Liver (tissue), 9 donors: ENCODE measurements around the gene EVC2. TPM values are rescaled to one million over a fixed set of nuclear protein-coding genes. Genes with fewer than 3 reads are reported as not detected.

ENCODE experiments used
- DNase-seq: peaks from one replicate; pipeline ENCODE4 v3.0.0-alpha.2; 2017; ENCODE audit warnings: low spot score
- H3K27ac ChIP-seq, 2 donors: one replicate each; pipeline ENCODE4 v1.7.0; 2013; ENCODE audit warnings: inconsistent platforms in 2 of 2, low read length in 2 of 2, control low read depth in 1 of 2, low read depth in 1 of 2, mild to moderate bottlenecking in 1 of 2
- H3K27me3 ChIP-seq, 4 donors: one replicate each; pipeline versions ENCODE4 v1.6.1 to v1.7.0; 2013; ENCODE audit warnings: low read length in 3 of 4, inconsistent platforms in 1 of 4, mild to moderate bottlenecking in 1 of 4, moderate library complexity in 1 of 4; ENCODE audit not compliant: control insufficient read depth in 4 of 4, insufficient read depth in 4 of 4
- H3K36me3 ChIP-seq, 4 donors: one replicate each; pipeline versions ENCODE4 v1.6.1 to v1.7.0; 2013; ENCODE audit warnings: low read length in 3 of 4, mild to moderate bottlenecking in 3 of 4, low read depth in 1 of 4, moderate library complexity in 1 of 4; ENCODE audit not compliant: control insufficient read depth in 4 of 4, insufficient read depth in 3 of 4
- H3K4me1 ChIP-seq, 4 donors: one replicate each; pipeline versions ENCODE4 v1.6.1 to v1.7.0; 2013; ENCODE audit warnings: low read length in 3 of 4, mild to moderate bottlenecking in 3 of 4, moderate library complexity in 1 of 4; ENCODE audit not compliant: control insufficient read depth in 4 of 4, insufficient read depth in 4 of 4
- H3K4me3 ChIP-seq, 3 donors: one replicate each; pipeline versions ENCODE4 v1.6.1 to v1.7.0; 2013; ENCODE audit warnings: low read length in 3 of 3, control low read depth in 1 of 3, low read depth in 1 of 3, mild to moderate bottlenecking in 1 of 3
- H3K9ac ChIP-seq, 2 donors: one replicate each; pipeline ENCODE4 v1.7.0; 2013; ENCODE audit warnings: low read length in 2 of 2, mild to moderate bottlenecking in 2 of 2, moderate library complexity in 2 of 2, control low read depth in 1 of 2, low read depth in 1 of 2
- H3K9me3 ChIP-seq, 4 donors: one replicate each; pipeline versions ENCODE4 v1.6.1 to v1.7.0; 2013; ENCODE audit warnings: low read length in 3 of 4; ENCODE audit not compliant: control insufficient read depth in 4 of 4
- FOXA1 ChIP-seq: IDR thresholded peaks from 2 replicates; pipeline ENCODE4 v1.6.1; 2016; ENCODE audit warnings: antibody characterized with exemption
- FOXA2 ChIP-seq: IDR thresholded peaks from 2 replicates; pipeline ENCODE4 v1.6.1; 2016; ENCODE audit warnings: antibody characterized with exemption
- GABPA ChIP-seq, 2 donors: IDR thresholded peaks in 1 of 2; conservative IDR thresholded peaks in 1 of 2; 2 replicates each; pipeline ENCODE4 v1.6.1; 2016; ENCODE audit warnings: antibody characterized with exemption in 2 of 2, mild to moderate bottlenecking in 1 of 2, moderate library complexity in 1 of 2
- HNF4A ChIP-seq, 2 donors: conservative IDR thresholded peaks; 2 replicates each; pipeline ENCODE4 v1.6.1; 2016; ENCODE audit warnings: antibody characterized with exemption in 2 of 2, mild to moderate bottlenecking in 2 of 2
- HNF4G ChIP-seq: IDR thresholded peaks from 2 replicates; pipeline ENCODE4 v1.6.1; 2016; ENCODE audit warnings: antibody characterized with exemption
- JUND ChIP-seq, 2 donors: IDR thresholded peaks; 2 replicates each; pipeline ENCODE4 v1.6.1; 2016; ENCODE audit warnings: antibody characterized with exemption in 2 of 2
- NR2F2 ChIP-seq: IDR thresholded peaks from 2 replicates; pipeline ENCODE4 v1.6.1; 2016; ENCODE audit warnings: antibody characterized with exemption
- RAD21 ChIP-seq, 2 donors: IDR thresholded peaks; 2 replicates each; pipeline ENCODE4 v1.6.1; 2016; ENCODE audit warnings: antibody characterized with exemption in 2 of 2, mild to moderate bottlenecking in 2 of 2
- RXRA ChIP-seq, 2 donors: IDR thresholded peaks; 2 replicates each; pipeline ENCODE4 v1.6.1; 2017 to 2018; ENCODE audit warnings: antibody characterized with exemption in 2 of 2, mild to moderate bottlenecking in 1 of 2
- SP1 ChIP-seq: IDR thresholded peaks from 2 replicates; pipeline ENCODE4 v1.6.1; 2018; ENCODE audit warnings: antibody characterized with exemption, mild to moderate bottlenecking
- TAF1 ChIP-seq: conservative IDR thresholded peaks from 2 replicates; pipeline ENCODE4 v1.6.1; 2016; ENCODE audit warnings: antibody characterized with exemption, mild to moderate bottlenecking
- YY1 ChIP-seq: IDR thresholded peaks from 2 replicates; pipeline ENCODE4 v1.6.1; 2016; ENCODE audit warnings: antibody characterized with exemption, mild to moderate bottlenecking
- WGBS: extraction: QIAGEN DNeasy Blood & Tissue Kit; methylation state at CpG from one replicate; pipeline ENCODE4 v1.1.7; 2013; 5-methylcytosine and 5-hydroxymethylcytosine counted together
- polyA plus RNA-seq, 2 donors: library from polyadenylated mRNA; stranded (reverse) in 1 of 2; unstranded in 1 of 2; fragments of 200-250 nt in 1 of 2; fragments of >200 nt in 1 of 2; fragmentation: Nextera tagmentation in 1 of 2; extraction: Ambion mirVana in 1 of 2; gene quantifications; one replicate each; pipeline versions ENCODE4 v1.2.1 to v1.2.3, GENCODE V29; 2013 to 2015
- total RNA-seq, 2 donors: library from RNA; depleted of rRNA; stranded (reverse); fragments of >200 nt; gene quantifications; one replicate each; pipeline ENCODE4 v1.2.3, GENCODE V29; 2014
- TF ChIP-seq, protein P1 (sequence below): fragments of 150-350 bp; IDR thresholded peaks from 2 replicates; pipeline ENCODE4 v1.5.1; 2017; ENCODE audit warnings: improper control_type of control experiment, low read depth, low read length; ENCODE audit not compliant: missing input control
- TF ChIP-seq, protein P2 (sequence below): IDR thresholded peaks from 2 replicates; pipeline ENCODE4 v1.6.1; 2016; ENCODE audit warnings: antibody characterized with exemption
- TF ChIP-seq, protein P3 (sequence below): IDR thresholded peaks from 2 replicates; pipeline ENCODE4 v1.6.1; 2016; ENCODE audit warnings: antibody characterized with exemption
- TF ChIP-seq, protein P4 (sequence below): IDR thresholded peaks from 2 replicates; pipeline ENCODE4 v1.6.1; 2016; ENCODE audit warnings: antibody characterized with exemption, mild to moderate bottlenecking
- TF ChIP-seq, protein P5 (sequence below): IDR thresholded peaks from 2 replicates; pipeline ENCODE4 v1.6.1; 2016; ENCODE audit warnings: antibody characterized with exemption
- donor health status: healthy.
- donor health status: healthy.
- donor health status: healthy.
- donor health status: healthy.
- donor health status: healthy.

Gene EVC2
- total and polyA plus RNA-seq, 4 donors, result 0.26 to 1.3 (median 0.57) TPM

DNA sequence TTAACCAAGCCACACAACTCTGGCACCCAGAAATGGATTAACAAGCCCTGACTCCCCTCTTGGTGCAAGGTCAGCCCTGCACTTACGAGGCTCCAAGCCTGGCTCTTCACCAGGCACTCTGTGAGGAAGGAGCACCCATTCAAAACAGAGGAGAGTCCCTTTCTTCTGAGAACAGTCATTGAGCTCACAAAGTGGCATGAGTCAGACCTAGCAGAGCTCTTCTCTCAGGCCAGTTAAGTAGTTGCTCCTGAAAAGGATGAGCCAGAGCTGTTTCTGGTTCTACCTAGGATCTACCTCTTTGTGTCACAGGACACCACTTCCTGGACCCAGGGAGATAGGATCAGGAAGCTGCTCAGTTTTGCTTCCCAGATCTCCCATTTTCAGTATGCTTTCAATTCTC is 48.2 kb downstream of the EVC2 start:
- Histone ChIP-seq H3K27ac (no peak overlapping the region), H3K9ac (no peak overlapping the region), H3K27me3 (peaks cover 0 to 2% (median 0%) of the 10 kb centered on the region in 4 donors), H3K4me3 (no peak overlapping the region), H3K9me3 (no peaks in the 10 kb centered on the region), H3K4me1 (no peaks in the 10 kb centered on the region), H3K36me3 (peaks cover 0 to 2% (median 0%) of the 10 kb centered on the region in 4 donors)
- 85% methylated on average over 1 of the region's 1 CpG for WGBS
- TF ChIP-seq FOXA1 (no peak), HNF4A (conservative IDR thresholded peaks at IDR 0.05) (no peak), RAD21 (IDR thresholded peaks at IDR 0.05) (no peak)
- TF ChIP-seq, protein P1, sequence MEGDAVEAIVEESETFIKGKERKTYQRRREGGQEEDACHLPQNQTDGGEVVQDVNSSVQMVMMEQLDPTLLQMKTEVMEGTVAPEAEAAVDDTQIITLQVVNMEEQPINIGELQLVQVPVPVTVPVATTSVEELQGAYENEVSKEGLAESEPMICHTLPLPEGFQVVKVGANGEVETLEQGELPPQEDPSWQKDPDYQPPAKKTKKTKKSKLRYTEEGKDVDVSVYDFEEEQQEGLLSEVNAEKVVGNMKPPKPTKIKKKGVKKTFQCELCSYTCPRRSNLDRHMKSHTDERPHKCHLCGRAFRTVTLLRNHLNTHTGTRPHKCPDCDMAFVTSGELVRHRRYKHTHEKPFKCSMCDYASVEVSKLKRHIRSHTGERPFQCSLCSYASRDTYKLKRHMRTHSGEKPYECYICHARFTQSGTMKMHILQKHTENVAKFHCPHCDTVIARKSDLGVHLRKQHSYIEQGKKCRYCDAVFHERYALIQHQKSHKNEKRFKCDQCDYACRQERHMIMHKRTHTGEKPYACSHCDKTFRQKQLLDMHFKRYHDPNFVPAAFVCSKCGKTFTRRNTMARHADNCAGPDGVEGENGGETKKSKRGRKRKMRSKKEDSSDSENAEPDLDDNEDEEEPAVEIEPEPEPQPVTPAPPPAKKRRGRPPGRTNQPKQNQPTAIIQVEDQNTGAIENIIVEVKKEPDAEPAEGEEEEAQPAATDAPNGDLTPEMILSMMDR, result no peak
- DNase-seq, result no peak

DNA sequence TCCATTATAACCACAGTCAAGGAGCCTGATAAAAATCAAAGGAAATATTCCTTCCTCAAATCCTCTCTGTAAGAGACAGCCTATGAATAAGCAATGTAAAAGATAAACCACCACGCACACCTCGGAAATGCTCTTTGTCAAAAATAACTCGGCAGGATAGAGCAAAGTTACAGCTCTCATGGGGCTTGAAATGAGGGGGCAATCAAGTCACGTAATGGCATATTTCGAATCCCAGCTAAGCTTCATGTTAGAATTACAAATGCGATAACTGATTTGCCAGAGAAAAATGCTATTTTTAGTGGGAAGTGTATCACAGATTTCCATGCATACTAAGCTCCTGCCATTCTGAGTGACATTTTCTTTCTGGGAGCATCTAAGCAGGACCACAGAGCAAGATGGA is 49.4 kb downstream of the EVC2 start:
- no peak for DNase-seq
- no peak overlapping the region for H3K4me3 ChIP-seq
- no peak overlapping the region for H3K9ac ChIP-seq
- H3K27me3 ChIP-seq, result peaks cover 0 to 2% (median 0%) of the 10 kb centered on the region in 4 donors
- H3K36me3 ChIP-seq, result peaks cover 0 to 2% (median 0%) of the 10 kb centered on the region in 4 donors
- no peak for TF ChIP-seq NR2F2
- no peak for TF ChIP-seq TAF1
- TF ChIP-seq HNF4A (conservative IDR thresholded peaks at IDR 0.05), result no peak
- TF ChIP-seq, protein P2, sequence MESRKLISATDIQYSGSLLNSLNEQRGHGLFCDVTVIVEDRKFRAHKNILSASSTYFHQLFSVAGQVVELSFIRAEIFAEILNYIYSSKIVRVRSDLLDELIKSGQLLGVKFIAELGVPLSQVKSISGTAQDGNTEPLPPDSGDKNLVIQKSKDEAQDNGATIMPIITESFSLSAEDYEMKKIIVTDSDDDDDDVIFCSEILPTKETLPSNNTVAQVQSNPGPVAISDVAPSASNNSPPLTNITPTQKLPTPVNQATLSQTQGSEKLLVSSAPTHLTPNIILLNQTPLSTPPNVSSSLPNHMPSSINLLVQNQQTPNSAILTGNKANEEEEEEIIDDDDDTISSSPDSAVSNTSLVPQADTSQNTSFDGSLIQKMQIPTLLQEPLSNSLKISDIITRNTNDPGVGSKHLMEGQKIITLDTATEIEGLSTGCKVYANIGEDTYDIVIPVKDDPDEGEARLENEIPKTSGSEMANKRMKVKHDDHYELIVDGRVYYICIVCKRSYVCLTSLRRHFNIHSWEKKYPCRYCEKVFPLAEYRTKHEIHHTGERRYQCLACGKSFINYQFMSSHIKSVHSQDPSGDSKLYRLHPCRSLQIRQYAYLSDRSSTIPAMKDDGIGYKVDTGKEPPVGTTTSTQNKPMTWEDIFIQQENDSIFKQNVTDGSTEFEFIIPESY, result no peak
- TF ChIP-seq HNF4G, result no peak
- TF ChIP-seq RXRA (IDR thresholded peaks at IDR 0.05), result no peak
- TF ChIP-seq FOXA1, result no peak
- no peak for TF ChIP-seq RAD21 (IDR thresholded peaks at IDR 0.05)
- TF ChIP-seq JUND (IDR thresholded peaks at IDR 0.05), result no peak
- TF ChIP-seq, protein P3, sequence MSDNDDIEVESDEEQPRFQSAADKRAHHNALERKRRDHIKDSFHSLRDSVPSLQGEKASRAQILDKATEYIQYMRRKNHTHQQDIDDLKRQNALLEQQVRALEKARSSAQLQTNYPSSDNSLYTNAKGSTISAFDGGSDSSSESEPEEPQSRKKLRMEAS, result no peak
- no peak for TF ChIP-seq SP1
- no peak for TF ChIP-seq YY1
- TF ChIP-seq FOXA2, result no peak
- TF ChIP-seq GABPA (IDR thresholded peaks at IDR 0.05 in 1 of 2, conservative IDR thresholded peaks at IDR 0.05 in 1 of 2), result no peak
- TF ChIP-seq, protein P1, result no peak
- TF ChIP-seq, protein P4, sequence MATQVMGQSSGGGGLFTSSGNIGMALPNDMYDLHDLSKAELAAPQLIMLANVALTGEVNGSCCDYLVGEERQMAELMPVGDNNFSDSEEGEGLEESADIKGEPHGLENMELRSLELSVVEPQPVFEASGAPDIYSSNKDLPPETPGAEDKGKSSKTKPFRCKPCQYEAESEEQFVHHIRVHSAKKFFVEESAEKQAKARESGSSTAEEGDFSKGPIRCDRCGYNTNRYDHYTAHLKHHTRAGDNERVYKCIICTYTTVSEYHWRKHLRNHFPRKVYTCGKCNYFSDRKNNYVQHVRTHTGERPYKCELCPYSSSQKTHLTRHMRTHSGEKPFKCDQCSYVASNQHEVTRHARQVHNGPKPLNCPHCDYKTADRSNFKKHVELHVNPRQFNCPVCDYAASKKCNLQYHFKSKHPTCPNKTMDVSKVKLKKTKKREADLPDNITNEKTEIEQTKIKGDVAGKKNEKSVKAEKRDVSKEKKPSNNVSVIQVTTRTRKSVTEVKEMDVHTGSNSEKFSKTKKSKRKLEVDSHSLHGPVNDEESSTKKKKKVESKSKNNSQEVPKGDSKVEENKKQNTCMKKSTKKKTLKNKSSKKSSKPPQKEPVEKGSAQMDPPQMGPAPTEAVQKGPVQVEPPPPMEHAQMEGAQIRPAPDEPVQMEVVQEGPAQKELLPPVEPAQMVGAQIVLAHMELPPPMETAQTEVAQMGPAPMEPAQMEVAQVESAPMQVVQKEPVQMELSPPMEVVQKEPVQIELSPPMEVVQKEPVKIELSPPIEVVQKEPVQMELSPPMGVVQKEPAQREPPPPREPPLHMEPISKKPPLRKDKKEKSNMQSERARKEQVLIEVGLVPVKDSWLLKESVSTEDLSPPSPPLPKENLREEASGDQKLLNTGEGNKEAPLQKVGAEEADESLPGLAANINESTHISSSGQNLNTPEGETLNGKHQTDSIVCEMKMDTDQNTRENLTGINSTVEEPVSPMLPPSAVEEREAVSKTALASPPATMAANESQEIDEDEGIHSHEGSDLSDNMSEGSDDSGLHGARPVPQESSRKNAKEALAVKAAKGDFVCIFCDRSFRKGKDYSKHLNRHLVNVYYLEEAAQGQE, result no peak
- TF ChIP-seq, protein P5, sequence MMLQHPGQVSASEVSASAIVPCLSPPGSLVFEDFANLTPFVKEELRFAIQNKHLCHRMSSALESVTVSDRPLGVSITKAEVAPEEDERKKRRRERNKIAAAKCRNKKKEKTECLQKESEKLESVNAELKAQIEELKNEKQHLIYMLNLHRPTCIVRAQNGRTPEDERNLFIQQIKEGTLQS, result no peak
- no peaks in the 10 kb centered on the region for H3K9me3 ChIP-seq
- 92% methylated on average over 6 of the region's 6 CpGs for WGBS
- H3K27ac ChIP-seq, result no peak overlapping the region
- no peaks in the 10 kb centered on the region for H3K4me1 ChIP-seq
